Stimulated activated naive CD8-positive, alpha-beta T cell treated with anti-CD3 and anti-CD28 coated beads, Interleukin-15, Interleukin-2, amounts not matched to agents 100 U/mL and 50 U/mL, for 24 hours (primary cell): Measurements from ENCODE around the gene DDX6.
"Not testable (repeated sequence)": the region's sequence is repeated elsewhere in the genome, so short reads cannot be mapped to it uniquely, and the experiment has no call there.

Experiments used
- ATAC-seq: fragments of 150-1000 bp; cut with Tn5 transposase; one replicate; pipeline ENCODE4 v1.10.0; 2021
- DNase-seq: peaks from one replicate; pipeline ENCODE4 v3.0.0; 2021

DDX6 gene

GRCh38 chr11:118791111-118791960 lies at the start of gene DDX6:
DDX6 (minus strand) TSS chr11:118791164; CDS start chr11:118786251, 4,913 bp downstream.
- peak; percentile 92 for DNase-seq

GRCh38 chr11:118838905-118839553 lies 48.1 kb upstream of the DDX6 start:
- DNase-seq, result no peak
- ATAC-seq, result peak; percentile 58

More at GRCh38 chr11:118791111-118791960, at the start of gene DDX6:
- ATAC-seq, result peak; percentile 57

- DNase-seq, result no peak
- ATAC-seq, result no peak
Observed at GRCh38 chr11:118837868-118838267, 46.9 kb upstream of the DDX6 start.

GRCh38 chr11:118834427-118835028 lies 43.6 kb upstream of the DDX6 start:
- ATAC-seq, result peak; percentile 69
- DNase-seq, result no peak

GRCh38 chr11:118827118-118827517 lies 36.2 kb upstream of the DDX6 start:
- ATAC-seq, result no peak

GRCh38 chr11:118822936-118823510 lies 32.1 kb upstream of the DDX6 start:
- DNase-seq, ATAC-seq: not testable (repeated sequence)

More at GRCh38 chr11:118827118-118827517, 36.2 kb upstream of the DDX6 start:
- DNase-seq, result no peak

- peak; percentile 36 for DNase-seq
Observed at GRCh38 chr11:118820412-118821357, 29.7 kb upstream of the DDX6 start.

GRCh38 chr11:118820025-118820379 lies 29.0 kb upstream of the DDX6 start:
- DNase-seq, ATAC-seq: not testable (repeated sequence)

More at GRCh38 chr11:118820412-118821357, 29.7 kb upstream of the DDX6 start:
- peak; percentile 90 for ATAC-seq

- DNase-seq (no peak), ATAC-seq (no peak)
Observed at GRCh38 chr11:118819334-118820024, 28.5 kb upstream of the DDX6 start.

GRCh38 chr11:118818130-118818529 lies 27.2 kb upstream of the DDX6 start:
- ATAC-seq (no peak), DNase-seq (no peak)

- ATAC-seq, result no peak
- DNase-seq, result no peak
Observed at GRCh38 chr11:118813551-118813950, 22.6 kb upstream of the DDX6 start.

GRCh38 chr11:118812485-118812884 lies 21.5 kb upstream of the DDX6 start:
- ATAC-seq, result no peak
- no peak for DNase-seq

GRCh38 chr11:118807800-118808778 lies 17.1 kb upstream of the DDX6 start:
- DNase-seq (no peak), ATAC-seq (peak; percentile 80)

GRCh38 chr11:118806400-118806799 lies 15.4 kb upstream of the DDX6 start:
- DNase-seq (no peak), ATAC-seq (no peak)

- no peak for DNase-seq
- ATAC-seq, result no peak
Observed at GRCh38 chr11:118804094-118804493, 13.1 kb upstream of the DDX6 start.

GRCh38 chr11:118799372-118799771 lies 8.4 kb upstream of the DDX6 start:
- ATAC-seq, result no peak
- no peak for DNase-seq

GRCh38 chr11:118797510-118797909 lies 6.5 kb upstream of the DDX6 start:
- DNase-seq, result no peak
- ATAC-seq, result no peak

- DNase-seq (peak; percentile 68), ATAC-seq (peak; percentile 80)
Observed at GRCh38 chr11:118792570-118793124, 1.7 kb upstream of the DDX6 start.

- DNase-seq (peak; percentile 58), ATAC-seq (peak; percentile 4)
Observed at GRCh38 chr11:118791961-118792569, 1.1 kb upstream of the DDX6 start.
